D721Med (cell line): ENCODE results near the gene SMIM41.

Experiments used
- DNase-seq: peaks from one replicate; pipeline ENCODE4 v3.0.0; 2011; ENCODE audit warnings: low spot score; ENCODE audit not compliant: insufficient read length
- FAIRE-seq: peaks from 2 replicates; lab custom pipeline; 2011; peaks lifted over from hg19 to GRCh38; lab: Jason Lieb, UNC
- TF ChIP-seq, protein P1 (sequence below): IDR thresholded peaks from 2 replicates; pipeline ENCODE4 v1.5.1; 2012; ENCODE audit warnings: mild to moderate bottlenecking, control low read depth; ENCODE audit not compliant: insufficient read depth; ENCODE audit errors: missing control alignments

Gene SMIM41

DNA sequence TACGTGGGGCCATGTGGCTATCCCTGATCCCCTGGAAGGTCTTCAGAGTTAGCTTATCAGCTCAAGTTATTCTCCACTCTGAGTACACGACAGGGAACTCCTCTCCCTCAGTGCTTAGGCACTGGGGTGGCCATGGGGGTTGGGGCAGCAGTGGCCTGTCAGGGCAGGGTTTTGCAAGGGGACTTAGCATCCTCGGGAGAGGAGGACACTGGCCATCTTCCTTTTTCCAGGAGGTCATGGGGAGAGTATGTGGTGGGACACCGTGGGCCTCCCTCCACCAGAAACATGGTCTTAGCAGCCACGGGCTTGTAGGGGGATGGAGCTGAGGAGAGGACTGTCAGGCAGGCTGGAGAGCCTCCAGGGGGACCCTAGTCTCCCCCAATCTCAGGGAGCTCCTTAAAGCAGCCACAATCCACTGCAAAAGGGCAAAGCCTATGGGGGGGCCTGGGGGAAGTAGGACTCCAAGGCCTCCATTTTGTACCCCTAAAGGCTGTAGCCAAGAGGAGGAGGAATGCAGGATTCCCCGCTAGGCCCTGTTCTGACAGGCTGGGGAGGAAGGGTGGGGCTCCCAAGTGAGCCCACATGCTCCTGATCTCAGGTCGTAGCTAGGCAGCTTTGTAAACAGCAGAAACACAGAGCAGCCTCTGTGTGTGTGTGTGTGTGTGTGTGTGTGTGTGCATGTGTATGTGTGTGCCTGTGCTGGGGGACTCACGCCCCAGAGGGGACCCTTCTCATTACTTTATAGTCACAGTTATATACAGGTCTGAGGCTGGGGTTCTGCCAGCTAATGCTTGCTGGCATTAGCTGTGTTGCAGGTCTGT, 75.8 kb downstream of the SMIM41 start:
- FAIRE-seq (no peak), DNase-seq (no peak)
- TF ChIP-seq, protein P1, sequence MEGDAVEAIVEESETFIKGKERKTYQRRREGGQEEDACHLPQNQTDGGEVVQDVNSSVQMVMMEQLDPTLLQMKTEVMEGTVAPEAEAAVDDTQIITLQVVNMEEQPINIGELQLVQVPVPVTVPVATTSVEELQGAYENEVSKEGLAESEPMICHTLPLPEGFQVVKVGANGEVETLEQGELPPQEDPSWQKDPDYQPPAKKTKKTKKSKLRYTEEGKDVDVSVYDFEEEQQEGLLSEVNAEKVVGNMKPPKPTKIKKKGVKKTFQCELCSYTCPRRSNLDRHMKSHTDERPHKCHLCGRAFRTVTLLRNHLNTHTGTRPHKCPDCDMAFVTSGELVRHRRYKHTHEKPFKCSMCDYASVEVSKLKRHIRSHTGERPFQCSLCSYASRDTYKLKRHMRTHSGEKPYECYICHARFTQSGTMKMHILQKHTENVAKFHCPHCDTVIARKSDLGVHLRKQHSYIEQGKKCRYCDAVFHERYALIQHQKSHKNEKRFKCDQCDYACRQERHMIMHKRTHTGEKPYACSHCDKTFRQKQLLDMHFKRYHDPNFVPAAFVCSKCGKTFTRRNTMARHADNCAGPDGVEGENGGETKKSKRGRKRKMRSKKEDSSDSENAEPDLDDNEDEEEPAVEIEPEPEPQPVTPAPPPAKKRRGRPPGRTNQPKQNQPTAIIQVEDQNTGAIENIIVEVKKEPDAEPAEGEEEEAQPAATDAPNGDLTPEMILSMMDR: no peak

DNA sequence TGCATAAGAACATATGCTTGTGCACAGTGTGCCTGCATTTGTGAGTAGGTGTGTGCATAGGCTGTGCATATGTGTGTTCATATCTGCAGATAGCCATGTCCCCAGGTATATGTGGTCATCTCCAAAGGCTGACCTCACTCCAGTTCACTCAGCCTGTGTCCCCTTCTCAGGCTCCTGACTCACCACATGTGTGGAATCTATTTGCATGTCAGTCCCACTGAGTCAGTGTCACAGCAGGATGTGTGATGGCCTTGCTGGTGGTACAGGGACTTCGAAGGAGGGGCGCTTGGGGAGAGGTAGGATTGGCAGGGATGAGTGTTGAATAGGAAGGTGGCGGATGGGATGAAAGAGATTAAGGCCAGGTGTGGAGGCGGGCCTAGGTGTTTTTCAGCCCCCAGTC, 76.8 kb downstream of the SMIM41 start:
- TF ChIP-seq, protein P1: no peak
- FAIRE-seq: no peak

DNA sequence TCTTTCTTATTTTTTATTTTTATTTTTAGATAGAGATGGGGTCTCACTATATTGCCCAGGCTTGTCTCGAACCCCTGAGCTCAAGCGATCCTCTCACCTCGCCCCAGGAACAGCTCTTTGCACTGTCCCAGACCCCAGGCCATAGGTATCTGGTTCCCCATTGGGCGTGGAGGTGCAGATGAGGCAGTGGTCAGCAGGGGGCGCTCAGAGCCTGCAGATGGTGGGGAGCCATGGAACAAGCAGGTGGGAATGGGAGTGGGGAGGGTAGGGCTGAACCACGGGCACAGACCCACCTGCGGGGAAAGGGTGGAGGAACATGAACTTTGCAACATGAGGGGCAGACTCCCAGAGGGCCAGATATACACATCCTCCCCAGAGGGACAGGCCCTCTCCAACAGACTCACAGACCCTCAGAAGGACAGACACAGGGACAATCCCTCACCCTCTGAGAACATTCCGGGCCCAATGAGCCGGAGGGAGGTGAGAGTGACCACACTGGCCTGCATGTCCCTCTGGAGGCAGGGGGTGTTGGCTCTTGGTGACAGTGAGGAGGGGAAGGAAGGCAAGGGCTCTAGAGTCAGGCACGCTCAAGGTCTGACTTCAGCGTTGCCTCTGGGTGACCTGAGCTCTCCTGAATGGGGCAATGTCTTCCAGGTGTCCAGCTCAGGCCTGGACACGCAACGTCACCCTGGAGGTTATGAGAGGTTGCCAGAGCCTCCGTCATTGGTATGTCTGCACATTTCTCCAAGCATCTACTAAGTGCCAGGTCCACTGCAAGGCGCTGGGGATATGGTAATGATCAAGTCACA, 77.5 kb downstream of the SMIM41 start:
- TF ChIP-seq, protein P1: peak; percentile 93
- DNase-seq (peak; percentile 74), FAIRE-seq (no peak)

More for the DNA sequence above, 76.8 kb downstream of the SMIM41 start:
- DNase-seq: no peak

DNA sequence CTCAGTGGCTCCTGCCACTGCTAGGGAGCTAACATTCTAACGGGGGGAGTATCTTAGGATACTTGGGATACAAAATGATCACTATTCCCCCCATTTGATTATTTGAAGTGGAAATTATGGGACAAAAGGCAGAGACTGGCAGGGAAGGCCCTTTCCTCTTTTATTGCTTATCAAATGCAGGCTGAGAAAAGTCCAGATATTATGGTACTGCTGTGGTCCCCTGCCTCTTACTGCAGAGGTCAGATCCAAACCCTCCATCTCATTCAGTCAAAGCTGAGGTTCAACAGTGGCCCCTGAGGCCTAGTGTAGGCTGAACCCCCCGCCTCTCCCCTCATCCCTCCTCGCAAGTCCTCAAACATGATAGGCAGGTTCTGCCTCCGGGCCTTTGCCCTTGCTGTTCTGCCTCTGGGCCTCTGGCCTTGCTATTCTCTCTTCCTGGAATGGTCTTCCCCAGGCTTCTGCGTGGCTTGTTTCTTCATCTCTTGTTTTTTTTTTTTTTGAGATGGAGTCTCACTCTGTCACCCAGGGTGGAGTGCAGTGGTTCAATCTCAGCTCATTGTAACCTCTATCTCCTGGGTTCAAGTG, 78.2 kb downstream of the SMIM41 start:
- TF ChIP-seq, protein P1: no peak
- no peak for DNase-seq
- FAIRE-seq: no peak
